Neural crest cell (in vitro differentiated cells): ENCODE data around the gene SLC25A48. TPM values are rescaled to one million over a fixed set of nuclear protein-coding genes. Genes with fewer than 3 reads are reported as not detected.

Experiments
- DNase-seq: peaks from one replicate; pipeline ENCODE4 v3.0.0; 2021; ENCODE audit warnings: low read depth, mixed read lengths, low spot score
- H3K27ac Mint-ChIP-seq: one replicate; pipeline ENCODE4 v1.8.0; 2021; ENCODE audit warnings: mild to moderate bottlenecking, mixed read lengths; ENCODE audit not compliant: unreplicated experiment
- H3K27me3 Mint-ChIP-seq: 2 replicates; pipeline ENCODE4 v1.8.0; 2021; ENCODE audit warnings: low read depth, mild to moderate bottlenecking, mixed read lengths
- H3K36me3 Mint-ChIP-seq: 2 replicates; pipeline ENCODE4 v1.8.0; 2021; ENCODE audit warnings: low read depth, mild to moderate bottlenecking, mixed read lengths
- H3K4me1 Mint-ChIP-seq: 2 replicates; pipeline ENCODE4 v1.8.0; 2021; ENCODE audit warnings: mixed read lengths
- H3K4me3 Mint-ChIP-seq: one replicate; pipeline ENCODE4 v1.8.0; 2021; ENCODE audit warnings: mild to moderate bottlenecking, mixed read lengths
- H3K9me3 Mint-ChIP-seq: 2 replicates; pipeline ENCODE4 v1.8.0; 2021; ENCODE audit warnings: mixed read lengths
- total RNA-seq: library from RNA; stranded (reverse); gene quantifications from 2 replicates; pipeline ENCODE4 v1.2.1, GENCODE V29; 2021
- TF ChIP-seq, protein P1 (sequence below): fragments of 200-600 bp; sonication (generic); conservative IDR thresholded peaks from 2 replicates; pipeline ENCODE4 v1.5.0; 2021; ENCODE audit warnings: antibody characterized with exemption, mild to moderate bottlenecking

The SLC25A48 gene
- total RNA-seq, 1 donor from 2014 or later = not detected

DNA sequence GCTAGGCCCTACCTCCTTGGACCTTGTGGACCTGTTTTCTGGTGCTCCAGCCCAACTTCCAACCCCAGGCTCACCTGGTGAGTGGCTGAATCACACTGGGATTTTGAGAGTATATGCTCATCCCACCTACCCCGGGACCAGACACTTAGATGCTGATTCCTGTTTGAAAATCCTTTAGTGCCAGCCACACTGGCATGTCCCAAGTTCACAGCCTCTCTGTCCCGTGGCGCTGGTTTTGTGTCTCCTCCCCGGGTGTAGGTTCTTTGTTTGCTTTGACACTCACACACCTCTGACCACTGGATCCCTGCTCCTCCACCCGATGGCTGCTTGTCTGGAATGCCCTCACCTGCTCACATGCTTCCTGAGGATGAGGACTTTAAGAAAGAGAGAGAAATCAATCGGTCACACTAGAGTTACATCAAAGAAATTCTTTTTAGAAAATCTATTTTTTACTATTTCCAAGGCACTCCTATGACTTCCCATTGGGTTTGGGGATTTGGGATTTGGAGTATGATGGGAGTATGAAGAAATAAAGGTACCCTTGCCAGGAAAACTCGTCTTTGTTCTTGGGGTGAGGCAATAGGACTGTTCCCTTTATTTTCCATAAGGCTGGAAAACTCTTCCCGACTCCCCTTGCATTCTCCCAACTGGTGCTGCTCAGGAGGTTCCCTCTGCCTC lies 7.3 kb upstream of the SLC25A48 start:
- Mint-ChIP-seq H3K9me3 (no peaks in the 10 kb centered on the region), H3K4me1 (no peaks in the 10 kb centered on the region), H3K36me3 (no peaks in the 10 kb centered on the region), H3K4me3 (no peak overlapping the region), H3K27me3 (peaks cover 36% of the 10 kb centered on the region), H3K27ac (no peak overlapping the region)
- DNase-seq = no peak
- TF ChIP-seq, protein P1, sequence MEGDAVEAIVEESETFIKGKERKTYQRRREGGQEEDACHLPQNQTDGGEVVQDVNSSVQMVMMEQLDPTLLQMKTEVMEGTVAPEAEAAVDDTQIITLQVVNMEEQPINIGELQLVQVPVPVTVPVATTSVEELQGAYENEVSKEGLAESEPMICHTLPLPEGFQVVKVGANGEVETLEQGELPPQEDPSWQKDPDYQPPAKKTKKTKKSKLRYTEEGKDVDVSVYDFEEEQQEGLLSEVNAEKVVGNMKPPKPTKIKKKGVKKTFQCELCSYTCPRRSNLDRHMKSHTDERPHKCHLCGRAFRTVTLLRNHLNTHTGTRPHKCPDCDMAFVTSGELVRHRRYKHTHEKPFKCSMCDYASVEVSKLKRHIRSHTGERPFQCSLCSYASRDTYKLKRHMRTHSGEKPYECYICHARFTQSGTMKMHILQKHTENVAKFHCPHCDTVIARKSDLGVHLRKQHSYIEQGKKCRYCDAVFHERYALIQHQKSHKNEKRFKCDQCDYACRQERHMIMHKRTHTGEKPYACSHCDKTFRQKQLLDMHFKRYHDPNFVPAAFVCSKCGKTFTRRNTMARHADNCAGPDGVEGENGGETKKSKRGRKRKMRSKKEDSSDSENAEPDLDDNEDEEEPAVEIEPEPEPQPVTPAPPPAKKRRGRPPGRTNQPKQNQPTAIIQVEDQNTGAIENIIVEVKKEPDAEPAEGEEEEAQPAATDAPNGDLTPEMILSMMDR = no peak

DNA sequence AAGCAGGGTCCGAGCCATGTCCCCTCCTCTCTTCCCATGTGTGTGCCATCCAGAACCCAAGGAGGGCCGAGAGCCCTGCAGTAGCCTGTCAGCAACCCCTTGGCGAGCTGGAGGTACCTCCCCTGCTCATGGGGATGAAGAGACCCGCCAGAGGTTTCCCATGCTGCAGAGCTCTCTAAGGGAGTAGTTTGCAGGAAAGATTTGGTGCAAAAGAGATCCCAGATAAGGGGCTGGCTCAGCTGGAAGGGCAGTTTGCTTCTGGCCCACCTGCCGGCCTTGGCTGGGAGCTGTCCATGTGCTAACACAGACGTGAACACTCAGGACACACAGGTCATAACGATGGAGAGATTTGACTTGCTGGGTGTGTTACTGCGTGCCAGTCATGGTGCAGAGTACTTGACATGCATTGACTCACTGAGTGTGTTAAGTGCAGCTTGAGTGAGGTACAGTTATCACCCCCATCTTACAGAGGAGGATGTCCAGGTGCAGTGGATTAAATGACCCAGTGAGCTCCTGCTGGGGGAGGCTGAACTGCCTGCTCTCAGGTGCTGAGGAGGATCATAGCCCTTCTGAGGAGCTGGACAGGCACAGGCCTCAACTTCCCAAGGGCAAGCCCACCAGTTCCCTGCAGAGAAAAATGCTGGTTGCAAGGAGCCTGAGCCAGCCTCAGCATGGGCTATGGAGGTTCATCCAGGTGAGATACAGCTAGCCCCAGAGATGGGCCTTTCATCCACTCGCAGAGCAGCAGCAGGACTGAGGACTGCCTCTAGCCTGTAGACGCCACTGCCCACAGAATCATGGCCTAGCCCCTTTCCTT lies 6.3 kb upstream of the SLC25A48 start:
- H3K27me3 Mint-ChIP-seq = peaks cover 47% of the 10 kb centered on the region
- DNase-seq = no peak

DNA sequence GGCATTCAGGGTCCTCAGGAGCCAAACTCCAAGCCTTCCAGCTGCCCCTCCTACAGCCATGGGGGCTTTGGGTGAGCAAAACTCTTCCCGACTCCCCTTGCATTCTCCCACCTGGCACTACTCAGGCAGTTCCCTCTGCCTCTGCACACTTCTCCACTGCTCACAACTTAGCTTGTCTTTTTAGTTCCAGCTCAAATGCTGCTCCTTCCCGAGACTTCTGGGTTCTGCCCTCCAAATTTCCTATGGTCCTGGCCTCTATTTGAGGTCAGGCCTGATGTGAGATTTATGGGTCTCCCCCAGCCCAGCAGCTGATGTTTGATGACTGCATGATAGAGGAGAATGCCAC lies 5.7 kb upstream of the SLC25A48 start:
- TF ChIP-seq, protein P1 = no peak
- Mint-ChIP-seq H3K9me3 (no peaks in the 10 kb centered on the region), H3K4me1 (no peaks in the 10 kb centered on the region), H3K36me3 (no peaks in the 10 kb centered on the region), H3K4me3 (no peak overlapping the region), H3K27ac (no peak overlapping the region), H3K27me3 (peaks cover 52% of the 10 kb centered on the region)
- no peak for DNase-seq

More for the DNA sequence above, 6.3 kb upstream of the SLC25A48 start:
- Mint-ChIP-seq H3K36me3 (no peaks in the 10 kb centered on the region), H3K27ac (no peak overlapping the region), H3K9me3 (no peaks in the 10 kb centered on the region), H3K4me3 (no peak overlapping the region), H3K4me1 (no peaks in the 10 kb centered on the region)
- TF ChIP-seq, protein P1 = no peak

DNA sequence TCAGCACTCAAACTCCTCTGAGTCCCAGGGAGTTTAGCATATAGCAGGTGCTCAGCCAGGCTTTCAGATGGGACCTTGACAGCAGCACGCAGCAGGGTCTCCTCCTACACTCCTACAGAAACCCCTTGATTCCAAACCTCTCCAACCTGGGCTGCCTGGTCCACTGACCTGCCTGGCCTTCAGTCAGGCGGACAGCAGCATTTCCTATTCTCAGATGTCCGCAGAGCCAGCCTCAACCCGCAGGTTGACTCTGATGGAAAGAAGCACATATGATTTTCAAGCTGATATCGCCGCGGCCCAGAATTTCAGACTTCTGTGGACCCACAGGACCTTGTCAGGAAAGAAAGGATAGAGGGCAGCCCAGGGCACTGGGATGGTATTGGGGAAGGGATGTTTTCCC lies 5.3 kb upstream of the SLC25A48 start:
- Mint-ChIP-seq H3K27me3 (peaks cover 57% of the 10 kb centered on the region), H3K27ac (no peak overlapping the region), H3K4me1 (peaks cover 2% of the 10 kb centered on the region), H3K4me3 (no peak overlapping the region), H3K9me3 (no peaks in the 10 kb centered on the region), H3K36me3 (no peaks in the 10 kb centered on the region)
- TF ChIP-seq, protein P1 = no peak
- DNase-seq = no peak

DNA sequence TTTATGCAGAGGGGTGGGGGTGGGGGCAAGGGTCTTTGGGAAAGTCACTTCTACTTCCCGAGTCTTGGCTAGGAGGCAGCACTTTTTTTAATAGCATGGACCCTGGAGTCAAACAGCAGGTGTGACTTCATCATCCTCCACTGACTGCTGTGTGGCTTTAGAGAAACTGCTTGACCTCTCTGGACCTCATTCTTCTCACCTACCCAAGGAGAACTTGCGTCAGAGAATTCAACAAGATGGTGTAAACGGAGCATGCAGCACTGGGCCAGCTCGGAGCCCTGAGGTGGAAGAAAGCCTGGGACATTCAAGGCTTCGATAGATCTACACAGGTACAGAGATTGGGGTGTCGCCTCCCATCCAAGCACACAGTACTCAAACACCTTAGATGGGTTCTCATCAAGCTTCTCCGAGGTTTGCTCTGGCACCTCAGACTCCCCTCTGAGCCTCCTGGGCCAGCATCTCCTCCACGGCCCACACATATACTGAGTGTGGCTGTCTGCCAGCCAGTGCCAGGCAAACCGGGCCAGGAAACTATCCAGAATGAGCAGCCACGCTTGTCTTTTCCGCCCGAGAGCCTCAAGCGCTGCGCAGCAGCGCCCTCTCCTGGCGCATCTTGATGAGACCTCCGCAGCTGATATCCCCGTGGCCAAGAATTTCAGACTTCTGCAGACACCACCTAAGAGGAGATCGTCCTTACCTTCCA lies 4.6 kb upstream of the SLC25A48 start:
- H3K4me3 Mint-ChIP-seq = no peak overlapping the region
- peaks cover 4% of the 10 kb centered on the region for H3K4me1 Mint-ChIP-seq
- DNase-seq = peak; percentile 72
- no peaks in the 10 kb centered on the region for H3K36me3 Mint-ChIP-seq
- TF ChIP-seq, protein P1 = peak; percentile 94
- no peak overlapping the region for H3K27ac Mint-ChIP-seq
- peaks cover 63% of the 10 kb centered on the region for H3K27me3 Mint-ChIP-seq
- no peaks in the 10 kb centered on the region for H3K9me3 Mint-ChIP-seq
